HEK293T (cell line): ENCODE results near the gene ZNF467.

ENCODE experiments used
- CTCF ChIA-PET: fragments of 350-600 bp; formaldehyde crosslinking; extraction: SDS; loops from one replicate; lab custom pipeline; 2021; ENCODE audit warnings: antibody characterized with exemption, inconsistent platforms; lab: Yijun Ruan, JAX
- POLR2A ChIA-PET: fragments of 350-600 bp; formaldehyde crosslinking; extraction: SDS; loops from one replicate; lab custom pipeline; 2020; ENCODE audit warnings: antibody characterized with exemption, inconsistent platforms; lab: Yijun Ruan, JAX
- DNase-seq: peaks from one replicate; pipeline ENCODE4 v3.0.0; 2012; ENCODE audit warnings: mixed read lengths; ENCODE audit errors: extremely low spot score
- ARNT ChIP-seq: fragments of 450-650 bp; IDR thresholded peaks from 2 replicates; pipeline ENCODE4 v1.6.1; 2017; ENCODE audit warnings: mild to moderate bottlenecking
- BHLHE40 ChIP-seq: fragments of 450-650 bp; IDR thresholded peaks from 2 replicates; pipeline ENCODE4 v1.6.1; 2016; ENCODE audit warnings: mild to moderate bottlenecking, moderate library complexity, borderline replicate concordance
- CTBP1 ChIP-seq: fragments of 450-650 bp; IDR thresholded peaks from 2 replicates; pipeline ENCODE4 v1.6.1; 2016; ENCODE audit warnings: borderline replicate concordance
- ELF4 ChIP-seq: fragments of 450-650 bp; IDR thresholded peaks from 2 replicates; pipeline ENCODE4 v1.6.1; 2017; ENCODE audit warnings: antibody characterized with exemption
- FOXA1 ChIP-seq: fragments of 450-650 bp; IDR thresholded peaks from 2 replicates; pipeline ENCODE4 v1.6.1; 2016; ENCODE audit warnings: mild to moderate bottlenecking
- FOXK2 ChIP-seq: fragments of 450-650 bp; IDR thresholded peaks from 2 replicates; pipeline ENCODE4 v1.6.1; 2016; ENCODE audit warnings: mild to moderate bottlenecking
- FOXM1 ChIP-seq: fragments of 450-650 bp; IDR thresholded peaks from 2 replicates; pipeline ENCODE4 v1.6.1; 2017; ENCODE audit warnings: mild to moderate bottlenecking, borderline replicate concordance
- HDGF ChIP-seq: fragments of 450-650 bp; IDR thresholded peaks from 2 replicates; pipeline ENCODE4 v1.6.1; 2017; ENCODE audit warnings: antibody characterized with exemption, borderline replicate concordance
- L3MBTL2 ChIP-seq: fragments of 450-650 bp; conservative IDR thresholded peaks from 2 replicates; pipeline ENCODE4 v1.6.1; 2016; ENCODE audit warnings: mild to moderate bottlenecking
- LEF1 ChIP-seq: fragments of 450-650 bp; IDR thresholded peaks from 2 replicates; pipeline ENCODE4 v1.6.1; 2017; ENCODE audit warnings: mild to moderate bottlenecking, borderline replicate concordance
- NFRKB ChIP-seq: fragments of 450-650 bp; IDR thresholded peaks from 2 replicates; pipeline ENCODE4 v1.6.1; 2016; ENCODE audit warnings: mild to moderate bottlenecking, moderate library complexity
- SP1 ChIP-seq: fragments of 450-650 bp; IDR thresholded peaks from 2 replicates; pipeline ENCODE4 v1.6.1; 2017
- SUZ12 ChIP-seq: fragments of 450-650 bp; IDR thresholded peaks from 2 replicates; pipeline ENCODE4 v1.6.1; 2016; ENCODE audit warnings: mild to moderate bottlenecking
- TARDBP ChIP-seq: fragments of 450-650 bp; IDR thresholded peaks from 2 replicates; pipeline ENCODE4 v1.6.1; 2016
- ZNF384 ChIP-seq: fragments of 450-650 bp; IDR thresholded peaks from 2 replicates; pipeline ENCODE4 v1.6.1; 2016
- TF ChIP-seq, protein P1 (sequence below): fragments of 450-650 bp; IDR thresholded peaks from 2 replicates; pipeline ENCODE4 v1.6.1; 2016

The ZNF467 gene

DNA sequence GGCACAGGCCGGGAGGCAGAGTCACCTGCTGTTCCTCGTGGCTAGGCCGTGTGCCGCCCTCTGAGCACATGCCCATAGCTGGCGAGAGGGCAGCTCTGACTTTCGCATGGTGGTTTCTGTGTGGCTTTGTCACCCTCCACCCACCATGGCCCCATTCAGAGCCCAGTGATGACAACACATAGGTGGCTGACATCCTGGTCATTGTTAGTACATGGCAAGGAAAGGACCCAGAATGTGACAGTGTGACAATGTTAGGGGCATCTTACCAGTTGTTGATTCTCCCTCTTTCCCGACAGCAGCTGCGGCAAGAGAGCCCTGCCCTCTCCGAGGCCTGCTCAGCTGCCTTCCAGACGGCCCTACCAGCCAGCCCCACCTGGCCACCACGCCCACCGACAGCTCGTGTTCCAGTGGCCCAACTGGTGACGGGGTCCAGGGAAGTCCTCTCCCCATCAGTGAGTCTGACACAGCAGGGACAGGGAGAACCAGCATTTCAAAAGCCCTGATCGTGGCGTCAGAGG lies 52.2 kb downstream of the ZNF467 start:
- ChIA-PET POLR2A (no interaction called here), CTCF (no interaction called here)
- no peak for DNase-seq
- TF ChIP-seq FOXA1: no peak
- TF ChIP-seq ARNT: no peak
- no peak for TF ChIP-seq SUZ12
- no peak for TF ChIP-seq HDGF
- TF ChIP-seq ELF4: no peak
- TF ChIP-seq L3MBTL2: no peak
- TF ChIP-seq FOXM1: no peak
- no peak for TF ChIP-seq ZNF384
- TF ChIP-seq BHLHE40: no peak
- no peak for TF ChIP-seq NFRKB
- TF ChIP-seq FOXK2: no peak
- no peak for TF ChIP-seq SP1
- TF ChIP-seq, protein P1, sequence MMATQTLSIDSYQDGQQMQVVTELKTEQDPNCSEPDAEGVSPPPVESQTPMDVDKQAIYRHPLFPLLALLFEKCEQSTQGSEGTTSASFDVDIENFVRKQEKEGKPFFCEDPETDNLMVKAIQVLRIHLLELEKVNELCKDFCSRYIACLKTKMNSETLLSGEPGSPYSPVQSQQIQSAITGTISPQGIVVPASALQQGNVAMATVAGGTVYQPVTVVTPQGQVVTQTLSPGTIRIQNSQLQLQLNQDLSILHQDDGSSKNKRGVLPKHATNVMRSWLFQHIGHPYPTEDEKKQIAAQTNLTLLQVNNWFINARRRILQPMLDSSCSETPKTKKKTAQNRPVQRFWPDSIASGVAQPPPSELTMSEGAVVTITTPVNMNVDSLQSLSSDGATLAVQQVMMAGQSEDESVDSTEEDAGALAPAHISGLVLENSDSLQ: no peak
- no peak for TF ChIP-seq TARDBP
- TF ChIP-seq LEF1: no peak

DNA sequence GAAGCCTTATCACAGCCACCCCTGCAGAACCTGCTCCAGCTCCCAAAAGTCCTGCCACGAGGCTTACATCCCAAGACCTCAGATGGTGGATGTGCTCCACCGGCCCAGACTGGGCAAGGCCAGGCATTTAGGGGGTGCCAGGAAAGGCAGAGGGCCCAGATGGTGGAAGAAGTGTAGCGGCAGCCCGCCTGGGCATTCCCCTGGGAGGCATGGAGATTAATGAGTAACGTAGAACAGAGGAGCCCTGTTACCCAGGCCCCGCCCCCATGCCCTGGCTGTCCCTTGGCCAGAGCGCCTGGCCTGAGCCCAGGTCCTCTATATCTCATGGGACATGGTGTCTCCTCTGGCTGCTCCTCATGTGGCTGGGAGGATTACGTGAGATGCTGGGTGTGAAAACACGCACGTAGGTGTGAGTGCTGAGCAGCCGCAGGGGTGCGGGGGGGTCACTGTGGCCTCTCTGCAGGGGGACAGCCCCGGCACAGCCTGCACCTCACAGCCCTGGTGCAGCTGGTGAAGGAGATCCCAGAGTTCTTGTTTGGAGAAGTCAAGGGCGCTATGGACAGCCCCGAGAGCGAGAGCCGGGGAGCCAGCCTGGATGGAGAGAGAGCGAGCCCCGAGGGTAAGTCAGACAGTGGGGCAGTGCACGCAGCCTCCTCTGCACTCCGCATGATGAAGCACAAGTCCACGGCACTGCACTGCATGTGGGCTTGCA lies 52.9 kb downstream of the ZNF467 start:
- no peak for TF ChIP-seq SUZ12
- TF ChIP-seq FOXM1: no peak
- no peak for TF ChIP-seq LEF1
- TF ChIP-seq NFRKB: no peak
- TF ChIP-seq CTBP1: no peak
- TF ChIP-seq BHLHE40: no peak
- TF ChIP-seq FOXK2: no peak
- TF ChIP-seq ARNT: no peak
- TF ChIP-seq HDGF: no peak
- no peak for TF ChIP-seq TARDBP
- no peak for TF ChIP-seq ZNF384
- TF ChIP-seq, protein P1: no peak
- no peak for TF ChIP-seq SP1
- TF ChIP-seq ELF4: no peak
- TF ChIP-seq L3MBTL2: no peak
- TF ChIP-seq FOXA1: no peak
- POLR2A ChIA-PET: no interaction called here
- no peak for DNase-seq
- CTCF ChIA-PET: no interaction called here

DNA sequence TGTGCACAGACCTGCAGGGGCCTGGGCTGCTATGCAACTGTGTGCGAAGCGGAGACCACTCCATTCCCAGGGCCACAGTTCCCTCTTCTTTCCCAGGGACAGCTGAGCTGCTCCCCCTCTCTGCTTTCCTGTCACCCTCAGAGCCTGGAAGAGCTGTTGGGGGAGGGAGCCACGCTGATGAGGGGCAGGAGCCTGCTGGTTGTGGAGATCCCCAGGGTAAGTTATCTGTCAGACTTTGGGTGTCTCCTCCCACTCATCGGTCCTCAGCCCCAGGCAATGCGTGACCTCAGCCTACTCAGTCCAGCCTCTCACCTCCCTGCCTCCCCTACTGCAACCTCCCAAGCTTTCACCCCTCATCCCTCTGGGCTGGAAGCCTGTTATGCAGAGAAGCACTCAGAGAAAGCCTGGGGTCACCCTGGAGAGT lies 53.5 kb downstream of the ZNF467 start:
- TF ChIP-seq NFRKB (no peak), FOXK2 (no peak), FOXM1 (no peak), HDGF (no peak), SUZ12 (no peak), SP1 (no peak), ARNT (no peak), LEF1 (no peak), L3MBTL2 (no peak), FOXA1 (no peak), ZNF384 (no peak), ELF4 (no peak), CTBP1 (no peak), TARDBP (no peak), BHLHE40 (no peak)
- TF ChIP-seq, protein P1: no peak
- DNase-seq: no peak
- POLR2A ChIA-PET: no interaction called here
- CTCF ChIA-PET: no interaction called here

GRCh38 chr7:149719050-149719899 lies 54.1 kb downstream of the ZNF467 start:
- TF ChIP-seq FOXM1: no peak
- no peak for TF ChIP-seq FOXK2
- TF ChIP-seq CTBP1: no peak
- no peak for TF ChIP-seq TARDBP
- no peak for TF ChIP-seq LEF1
- TF ChIP-seq ARNT: no peak
- TF ChIP-seq BHLHE40: no peak
- no peak for TF ChIP-seq HDGF
- TF ChIP-seq ZNF384: no peak
- TF ChIP-seq ELF4: no peak
- TF ChIP-seq L3MBTL2: no peak
- no peak for TF ChIP-seq FOXA1
- TF ChIP-seq, protein P1: no peak
- TF ChIP-seq NFRKB: no peak
- POLR2A ChIA-PET: no interaction called here
- no peak for DNase-seq
- CTCF ChIA-PET: interaction anchor here (0.7 to 1.4 kb wide), 2 partner anchors 23 to 57 kb away, joined by 3 read pairs; no protein-coding TSS in a partner anchor

DNA sequence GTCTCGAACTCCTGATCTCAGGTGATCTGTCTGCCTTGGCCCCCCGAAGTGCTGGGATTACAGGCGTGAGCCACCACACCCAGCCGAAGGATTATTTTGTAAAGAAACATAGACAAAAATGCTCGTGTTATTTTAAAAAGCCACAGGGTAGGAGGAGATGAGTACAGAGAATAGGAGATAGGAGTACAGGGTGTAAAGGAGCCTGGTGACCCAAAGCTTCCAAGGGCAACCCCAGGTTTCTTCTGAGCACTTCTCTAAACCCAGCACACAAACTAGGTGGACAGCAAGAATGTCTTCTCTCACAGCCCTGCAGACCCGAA lies 54.7 kb downstream of the ZNF467 start:
- TF ChIP-seq, protein P1: no peak
- TF ChIP-seq NFRKB: no peak
- TF ChIP-seq SP1: no peak
- no peak for TF ChIP-seq TARDBP
- no peak for TF ChIP-seq ELF4
- TF ChIP-seq ARNT: no peak
- TF ChIP-seq BHLHE40: no peak
- TF ChIP-seq FOXM1: no peak
- no peak for TF ChIP-seq FOXA1
- TF ChIP-seq HDGF: no peak
- no peak for TF ChIP-seq ZNF384
- TF ChIP-seq LEF1: no peak
- CTCF ChIA-PET: interaction anchor here (0.7 to 1.4 kb wide), 2 partner anchors 24 to 56 kb away, joined by 3 read pairs; no protein-coding TSS in a partner anchor
- POLR2A ChIA-PET: no interaction called here
- DNase-seq: no peak
